ENCODE data around the gene CIAO1. TPM values are rescaled to one million over a fixed set of nuclear protein-coding genes. Genes with fewer than 3 reads are reported as not detected.

CIAO1 gene
- total and polyA plus RNA-seq, 2 of the 13 experiments (the other 11 are each of a cell fraction or from before 2014, with no cell fraction given) = 99.3 to 120 TPM

DNA sequence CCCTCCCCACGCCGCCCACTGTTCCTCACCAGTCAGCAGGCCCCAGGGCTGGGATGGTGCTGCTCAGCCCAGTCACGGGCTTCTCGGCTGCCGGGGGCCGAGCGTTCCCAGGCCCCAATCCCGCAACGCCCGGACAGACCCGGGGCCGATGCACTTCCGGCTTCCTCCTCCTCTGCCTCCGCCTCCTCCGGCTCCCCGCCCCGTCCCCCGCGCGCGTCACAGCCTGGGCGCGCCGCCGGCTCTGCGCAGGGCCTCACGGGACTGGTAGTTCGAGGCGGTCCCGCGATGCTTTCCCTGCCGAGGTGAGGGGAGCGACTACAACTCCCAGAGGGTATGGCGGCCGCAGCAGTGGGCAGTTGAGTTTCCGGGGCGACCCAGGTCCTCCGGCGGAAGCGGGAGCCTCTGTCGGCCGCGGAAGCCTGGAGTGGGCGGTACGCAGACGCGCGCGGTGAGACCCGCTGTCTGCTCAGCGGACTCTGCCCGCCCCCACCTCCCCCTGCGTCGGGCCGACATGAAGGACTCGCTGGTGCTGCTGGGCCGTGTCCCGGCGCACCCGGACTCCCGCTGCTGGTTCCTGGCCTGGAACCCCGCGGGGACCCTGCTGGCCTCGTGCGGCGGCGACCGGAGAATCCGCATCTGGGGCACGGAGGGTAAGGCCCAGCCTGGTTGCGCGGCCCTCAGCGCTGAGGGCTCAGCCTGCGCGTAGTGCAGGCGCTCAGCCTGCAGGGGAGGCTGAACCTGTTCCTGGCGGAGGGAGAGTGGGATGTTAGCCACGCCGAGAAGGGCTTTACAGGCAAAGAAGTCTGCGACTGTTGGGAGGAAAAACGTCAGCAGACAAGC lies at the start of gene CIAO1, which contains the start of gene TMEM127 (continued):
- TF ChIP-seq, protein P1, sequence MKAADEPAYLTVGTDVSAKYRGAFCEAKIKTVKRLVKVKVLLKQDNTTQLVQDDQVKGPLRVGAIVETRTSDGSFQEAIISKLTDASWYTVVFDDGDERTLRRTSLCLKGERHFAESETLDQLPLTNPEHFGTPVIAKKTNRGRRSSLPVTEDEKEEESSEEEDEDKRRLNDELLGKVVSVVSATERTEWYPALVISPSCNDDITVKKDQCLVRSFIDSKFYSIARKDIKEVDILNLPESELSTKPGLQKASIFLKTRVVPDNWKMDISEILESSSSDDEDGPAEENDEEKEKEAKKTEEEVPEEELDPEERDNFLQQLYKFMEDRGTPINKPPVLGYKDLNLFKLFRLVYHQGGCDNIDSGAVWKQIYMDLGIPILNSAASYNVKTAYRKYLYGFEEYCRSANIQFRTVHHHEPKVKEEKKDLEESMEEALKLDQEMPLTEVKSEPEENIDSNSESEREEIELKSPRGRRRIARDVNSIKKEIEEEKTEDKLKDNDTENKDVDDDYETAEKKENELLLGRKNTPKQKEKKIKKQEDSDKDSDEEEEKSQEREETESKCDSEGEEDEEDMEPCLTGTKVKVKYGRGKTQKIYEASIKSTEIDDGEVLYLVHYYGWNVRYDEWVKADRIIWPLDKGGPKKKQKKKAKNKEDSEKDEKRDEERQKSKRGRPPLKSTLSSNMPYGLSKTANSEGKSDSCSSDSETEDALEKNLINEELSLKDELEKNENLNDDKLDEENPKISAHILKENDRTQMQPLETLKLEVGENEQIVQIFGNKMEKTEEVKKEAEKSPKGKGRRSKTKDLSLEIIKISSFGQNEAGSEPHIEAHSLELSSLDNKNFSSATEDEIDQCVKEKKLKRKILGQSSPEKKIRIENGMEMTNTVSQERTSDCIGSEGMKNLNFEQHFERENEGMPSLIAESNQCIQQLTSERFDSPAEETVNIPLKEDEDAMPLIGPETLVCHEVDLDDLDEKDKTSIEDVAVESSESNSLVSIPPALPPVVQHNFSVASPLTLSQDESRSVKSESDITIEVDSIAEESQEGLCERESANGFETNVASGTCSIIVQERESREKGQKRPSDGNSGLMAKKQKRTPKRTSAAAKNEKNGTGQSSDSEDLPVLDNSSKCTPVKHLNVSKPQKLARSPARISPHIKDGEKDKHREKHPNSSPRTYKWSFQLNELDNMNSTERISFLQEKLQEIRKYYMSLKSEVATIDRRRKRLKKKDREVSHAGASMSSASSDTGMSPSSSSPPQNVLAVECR (CRISPR knock-in tag; IDR thresholded peaks at IDR 0.05; ENCODE audit: borderline replicate concordance) = peak; percentile 98
- TF ChIP-seq, protein P2, sequence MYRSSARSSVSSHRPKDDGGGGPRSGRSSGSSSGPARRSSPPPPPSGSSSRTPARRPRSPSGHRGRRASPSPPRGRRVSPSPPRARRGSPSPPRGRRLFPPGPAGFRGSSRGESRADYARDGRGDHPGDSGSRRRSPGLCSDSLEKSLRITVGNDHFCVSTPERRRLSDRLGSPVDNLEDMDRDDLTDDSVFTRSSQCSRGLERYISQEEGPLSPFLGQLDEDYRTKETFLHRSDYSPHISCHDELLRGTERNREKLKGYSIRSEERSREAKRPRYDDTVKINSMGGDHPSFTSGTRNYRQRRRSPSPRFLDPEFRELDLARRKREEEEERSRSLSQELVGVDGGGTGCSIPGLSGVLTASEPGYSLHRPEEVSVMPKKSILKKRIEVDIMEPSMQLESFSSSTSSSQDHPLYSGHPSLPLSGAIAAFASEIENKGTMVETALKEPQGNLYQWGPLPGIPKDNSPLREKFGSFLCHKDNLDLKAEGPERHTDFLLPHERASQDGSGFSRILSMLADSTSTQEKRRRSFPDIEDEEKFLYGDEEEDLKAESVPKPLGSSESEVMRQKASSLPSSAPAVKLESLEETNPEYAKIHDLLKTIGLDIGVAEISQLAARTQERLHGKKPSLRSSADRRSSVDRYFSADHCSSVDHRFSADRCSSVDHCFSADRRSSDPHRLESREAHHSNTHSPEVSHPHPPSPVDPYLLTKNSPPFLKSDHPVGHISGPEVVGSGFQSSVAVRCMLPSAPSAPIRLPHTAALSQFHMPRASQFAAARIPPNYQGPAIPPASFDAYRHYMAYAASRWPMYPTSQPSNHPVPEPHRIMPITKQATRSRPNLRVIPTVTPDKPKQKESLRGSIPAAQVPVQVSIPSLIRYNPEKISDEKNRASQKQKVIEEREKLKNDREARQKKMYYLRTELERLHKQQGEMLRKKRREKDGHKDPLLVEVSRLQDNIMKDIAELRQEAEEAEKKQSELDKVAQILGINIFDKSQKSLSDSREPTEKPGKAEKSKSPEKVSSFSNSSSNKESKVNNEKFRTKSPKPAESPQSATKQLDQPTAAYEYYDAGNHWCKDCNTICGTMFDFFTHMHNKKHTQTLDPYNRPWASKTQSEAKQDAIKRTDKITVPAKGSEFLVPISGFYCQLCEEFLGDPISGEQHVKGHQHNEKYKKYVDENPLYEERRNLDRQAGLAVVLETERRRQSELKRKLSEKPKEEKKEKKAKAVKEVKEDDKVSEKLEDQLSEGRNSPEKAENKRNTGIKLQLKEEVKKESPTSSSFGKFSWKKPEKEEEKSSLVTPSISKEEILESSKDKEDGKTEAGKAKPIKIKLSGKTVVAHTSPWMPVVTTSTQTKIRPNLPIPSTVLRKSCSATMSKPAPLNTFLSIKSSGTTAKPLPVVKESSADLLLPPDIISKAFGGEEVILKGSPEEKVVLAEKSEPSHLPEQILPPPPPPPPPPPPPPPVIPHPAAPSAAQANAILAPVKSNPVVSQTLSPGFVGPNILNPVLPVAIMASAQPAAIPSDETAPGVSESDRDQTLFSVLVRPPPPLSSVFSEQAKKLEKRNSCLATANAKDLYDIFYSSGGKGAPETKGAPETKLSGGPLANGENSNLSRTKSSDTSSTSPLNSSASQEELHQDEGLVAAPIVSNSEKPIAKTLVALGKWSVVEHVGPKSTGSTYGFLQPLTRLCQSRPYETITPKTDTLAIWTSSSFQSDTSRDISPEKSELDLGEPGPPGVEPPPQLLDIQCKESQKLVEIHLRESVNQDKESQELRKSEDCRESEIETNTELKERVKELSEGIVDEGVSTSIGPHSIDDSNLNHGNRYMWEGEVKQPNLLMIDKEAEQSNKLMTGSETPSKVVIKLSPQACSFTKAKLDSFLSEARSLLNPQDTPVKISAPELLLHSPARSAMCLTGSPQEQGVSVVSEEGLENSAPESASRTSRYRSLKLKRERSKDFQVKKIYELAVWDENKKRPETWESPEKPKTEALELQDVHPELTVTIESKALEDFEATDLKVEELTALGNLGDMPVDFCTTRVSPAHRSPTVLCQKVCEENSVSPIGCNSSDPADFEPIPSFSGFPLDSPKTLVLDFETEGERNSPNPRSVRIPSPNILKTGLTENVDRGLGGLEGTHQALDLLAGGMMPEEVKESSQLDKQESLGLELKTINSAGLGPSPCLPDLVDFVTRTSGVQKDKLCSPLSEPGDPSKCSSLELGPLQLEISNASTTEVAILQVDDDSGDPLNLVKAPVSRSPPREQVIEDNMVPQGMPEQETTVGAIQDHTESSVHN (CRISPR knock-in tag; IDR thresholded peaks at IDR 0.05) = peak; percentile 97
- peak; percentile 88 for TF ChIP-seq DR1 (CRISPR knock-in tag; IDR thresholded peaks at IDR 0.05)
- peak; percentile 29; the same call in 1 of the 2 replicates for TF ChIP-seq ZNF160 (CRISPR knock-in tag; IDR thresholded peaks at IDR 0.05)
- TF ChIP-seq KLF13 (CRISPR knock-in tag; IDR thresholded peaks at IDR 0.05) = no peak
- TF ChIP-seq TGIF2 (CRISPR knock-in tag; IDR thresholded peaks at IDR 0.05) = peak; percentile 68
- TF ChIP-seq ZNF337 (CRISPR knock-in tag; IDR thresholded peaks at IDR 0.05; ENCODE audit: borderline replicate concordance, low read depth) = peak; percentile 94; the same call in 1 of the 2 replicates
- no peak for TF ChIP-seq IKZF1 (IDR thresholded peaks at IDR 0.05)
- TF ChIP-seq, protein P3, sequence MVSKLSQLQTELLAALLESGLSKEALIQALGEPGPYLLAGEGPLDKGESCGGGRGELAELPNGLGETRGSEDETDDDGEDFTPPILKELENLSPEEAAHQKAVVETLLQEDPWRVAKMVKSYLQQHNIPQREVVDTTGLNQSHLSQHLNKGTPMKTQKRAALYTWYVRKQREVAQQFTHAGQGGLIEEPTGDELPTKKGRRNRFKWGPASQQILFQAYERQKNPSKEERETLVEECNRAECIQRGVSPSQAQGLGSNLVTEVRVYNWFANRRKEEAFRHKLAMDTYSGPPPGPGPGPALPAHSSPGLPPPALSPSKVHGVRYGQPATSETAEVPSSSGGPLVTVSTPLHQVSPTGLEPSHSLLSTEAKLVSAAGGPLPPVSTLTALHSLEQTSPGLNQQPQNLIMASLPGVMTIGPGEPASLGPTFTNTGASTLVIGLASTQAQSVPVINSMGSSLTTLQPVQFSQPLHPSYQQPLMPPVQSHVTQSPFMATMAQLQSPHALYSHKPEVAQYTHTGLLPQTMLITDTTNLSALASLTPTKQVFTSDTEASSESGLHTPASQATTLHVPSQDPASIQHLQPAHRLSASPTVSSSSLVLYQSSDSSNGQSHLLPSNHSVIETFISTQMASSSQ (IDR thresholded peaks at IDR 0.05; ENCODE audit: low read depth) = no peak
- TF ChIP-seq, protein P3 (CRISPR knock-in tag; IDR thresholded peaks at IDR 0.05; ENCODE audit: borderline replicate concordance) = peak; percentile 73; the same call in 1 of the 2 replicates
- TF ChIP-seq TCF12 (IDR thresholded peaks at IDR 0.05) = no peak
- peak; percentile 71; the same call in 1 of the 2 replicates for TF ChIP-seq TCF12 (CRISPR knock-in tag; IDR thresholded peaks at IDR 0.05)

Data from HepG2 (cell line).